Panc1 (cell line): ENCODE data around the gene NR6A1. TPM values are rescaled to one million over a fixed set of nuclear protein-coding genes. Genes with fewer than 3 reads are reported as not detected.

ENCODE experiments used
- ATAC-seq: fragments of 200-7000 bp; cut with Tn5 transposase; 2 replicates; pipeline ENCODE4 v1.9.1; 2020; ENCODE audit warnings: mild to moderate bottlenecking, moderate library complexity
- BruUV-seq: library from RNA; stranded (reverse); fragments of 400-500 nt; replicated peaks from 2 replicates; lab custom pipeline; 2021; lab: Mats Ljungman, UMichigan
- CTCF ChIA-PET: fragments of 300-600 bp; sonication (Branson Sonifier 250); formaldehyde crosslinking; loops from one replicate; lab custom pipeline; 2022; ENCODE audit warnings: antibody characterized with exemption; lab: Charles Lee
- POLR2A ChIA-PET: fragments of 300-600 bp; sonication (Branson Sonifier 250); formaldehyde crosslinking; loops from one replicate; lab custom pipeline; 2022; ENCODE audit warnings: antibody characterized with exemption; lab: Charles Lee
- DNase-seq: peaks from one replicate; pipeline ENCODE4 v3.0.0-alpha.2; 2010; ENCODE audit warnings: low read depth, low spot score
- H3K27ac ChIP-seq: 2 replicates; pipeline ENCODE4 v1.5.1; 2011; ENCODE audit warnings: mild to moderate bottlenecking, low read length, inconsistent platforms
- H3K27me3 ChIP-seq: fragments of 200-500 bp; sonication (Bioruptor generic); 2 replicates; pipeline ENCODE4 v1.6.0; 2014; ENCODE audit warnings: low read length, inconsistent platforms; ENCODE audit not compliant: control insufficient read depth, insufficient read depth
- H3K36me3 ChIP-seq: fragments of 200-500 bp; sonication (Bioruptor generic); 2 replicates; pipeline ENCODE4 v1.5.1; 2014; ENCODE audit warnings: inconsistent platforms, mild to moderate bottlenecking, low read length, moderate library complexity; ENCODE audit not compliant: control insufficient read depth, insufficient read depth
- H3K4me1 ChIP-seq: 2 replicates; pipeline ENCODE4 v1.5.1; 2011; ENCODE audit warnings: inconsistent platforms, mild to moderate bottlenecking, low read length, moderate library complexity; ENCODE audit not compliant: control insufficient read depth, insufficient read depth
- H3K4me3 ChIP-seq, 2 experiments: 2 replicates each; pipeline ENCODE4 v1.5.1; 2011 to 2012; ENCODE audit warnings: low read depth in 2 of 2, low read length in 2 of 2, mild to moderate bottlenecking in 2 of 2, inconsistent platforms in 1 of 2, moderate library complexity in 1 of 2
- H3K9me3 ChIP-seq: fragments of 200-500 bp; sonication (Bioruptor generic); 2 replicates; pipeline ENCODE4 v1.5.1; 2014; ENCODE audit warnings: low read depth, mild to moderate bottlenecking, inconsistent platforms, low read length, moderate library complexity; ENCODE audit not compliant: control insufficient read depth, insufficient read depth
- POLR2AphosphoS5 ChIP-seq: IDR thresholded peaks from 2 replicates; pipeline ENCODE4 v1.6.1; 2012; ENCODE audit warnings: mild to moderate bottlenecking, low read depth, low read length, moderate library complexity
- SIN3A ChIP-seq: IDR thresholded peaks from 2 replicates; pipeline ENCODE4 v1.6.1; 2012; ENCODE audit warnings: low read depth, mild to moderate bottlenecking, low read length, moderate library complexity, borderline replicate concordance; ENCODE audit not compliant: insufficient read depth
- TCF7L2 ChIP-seq: IDR thresholded peaks from 2 replicates; pipeline ENCODE4 v1.6.1; 2011; ENCODE audit warnings: mild to moderate bottlenecking, low read depth, low read length, inconsistent platforms
- in situ Hi-C: cut with HindIII; loops from 2 replicates; pipeline ENCODE4 v1.10.0; 2016; ENCODE audit warnings: low sequenced_read_pairs, low pct_unique_long_range_greater_than_20kb
- intact Hi-C: fragments of 100-400 bp; cut with micrococcal nuclease; formaldehyde crosslinking; loops from one replicate; pipeline ENCODE4 v1.10.0; 2022; ENCODE audit not compliant: unreplicated experiment
- total RNA-seq: library from RNA; stranded (reverse); gene quantifications from one replicate; pipeline ENCODE4 v1.2.1, GENCODE V29; 2021; ENCODE audit not compliant: unreplicated experiment
- TF ChIP-seq, protein P1 (sequence below): fragments of 450-650 bp; IDR thresholded peaks from 2 replicates; pipeline ENCODE4 v1.5.1; 2017; ENCODE audit warnings: mild to moderate bottlenecking
- TF ChIP-seq, protein P2 (sequence below), 2 experiments: IDR thresholded peaks; 2 replicates each; pipeline ENCODE4 v1.6.1; 2011 to 2012; ENCODE audit warnings: low read depth in 2 of 2, control low read depth in 1 of 2, low read length in 1 of 2, mild to moderate bottlenecking in 1 of 2, moderate library complexity in 1 of 2; ENCODE audit not compliant: insufficient read depth in 1 of 2

NR6A1 gene
- total RNA-seq, 1 experiment from 2014 or later, result 7.6 TPM

DNA sequence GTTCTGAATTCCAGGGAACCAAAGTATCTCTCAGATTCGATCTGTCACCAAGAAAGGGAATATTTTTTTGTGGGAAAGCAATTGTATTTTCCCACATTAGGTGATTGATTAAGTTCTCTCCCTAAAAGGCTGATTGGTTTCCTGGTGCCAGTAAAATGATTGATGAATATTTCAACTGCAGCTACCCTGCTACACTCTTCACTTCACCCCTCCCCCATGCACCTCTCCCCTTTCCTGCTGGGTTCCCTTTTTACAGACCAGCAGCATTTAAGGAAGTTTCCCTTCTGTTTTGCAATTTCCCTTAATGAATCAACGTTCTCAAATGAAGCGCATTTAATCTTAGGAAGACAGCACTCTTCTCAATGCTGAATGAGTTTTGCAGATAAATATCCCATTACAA, 13.1 kb downstream of the NR6A1 start:
- ChIA-PET CTCF (no interaction called here), POLR2A (no interaction called here)
- DNase-seq (no peak), ATAC-seq (no peak)
- H3K27ac ChIP-seq, result peak overlapping the region; percentile 20; the same call in 1 of the 2 replicates
- H3K4me1 ChIP-seq, result peaks cover 55% of the 10 kb centered on the region
- H3K4me3 ChIP-seq, result no peak overlapping the region
- no peaks in the 10 kb centered on the region for H3K9me3 ChIP-seq
- H3K36me3 ChIP-seq, result no peaks in the 10 kb centered on the region
- TSS peak; percentile 3 for BruUV-seq
- in situ Hi-C loops (no loop called here), intact Hi-C loops (no loop called here)
- TF ChIP-seq, protein P1, sequence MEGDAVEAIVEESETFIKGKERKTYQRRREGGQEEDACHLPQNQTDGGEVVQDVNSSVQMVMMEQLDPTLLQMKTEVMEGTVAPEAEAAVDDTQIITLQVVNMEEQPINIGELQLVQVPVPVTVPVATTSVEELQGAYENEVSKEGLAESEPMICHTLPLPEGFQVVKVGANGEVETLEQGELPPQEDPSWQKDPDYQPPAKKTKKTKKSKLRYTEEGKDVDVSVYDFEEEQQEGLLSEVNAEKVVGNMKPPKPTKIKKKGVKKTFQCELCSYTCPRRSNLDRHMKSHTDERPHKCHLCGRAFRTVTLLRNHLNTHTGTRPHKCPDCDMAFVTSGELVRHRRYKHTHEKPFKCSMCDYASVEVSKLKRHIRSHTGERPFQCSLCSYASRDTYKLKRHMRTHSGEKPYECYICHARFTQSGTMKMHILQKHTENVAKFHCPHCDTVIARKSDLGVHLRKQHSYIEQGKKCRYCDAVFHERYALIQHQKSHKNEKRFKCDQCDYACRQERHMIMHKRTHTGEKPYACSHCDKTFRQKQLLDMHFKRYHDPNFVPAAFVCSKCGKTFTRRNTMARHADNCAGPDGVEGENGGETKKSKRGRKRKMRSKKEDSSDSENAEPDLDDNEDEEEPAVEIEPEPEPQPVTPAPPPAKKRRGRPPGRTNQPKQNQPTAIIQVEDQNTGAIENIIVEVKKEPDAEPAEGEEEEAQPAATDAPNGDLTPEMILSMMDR, result no peak
- TF ChIP-seq POLR2AphosphoS5 (no peak), TCF7L2 (no peak)
- TF ChIP-seq, protein P2, sequence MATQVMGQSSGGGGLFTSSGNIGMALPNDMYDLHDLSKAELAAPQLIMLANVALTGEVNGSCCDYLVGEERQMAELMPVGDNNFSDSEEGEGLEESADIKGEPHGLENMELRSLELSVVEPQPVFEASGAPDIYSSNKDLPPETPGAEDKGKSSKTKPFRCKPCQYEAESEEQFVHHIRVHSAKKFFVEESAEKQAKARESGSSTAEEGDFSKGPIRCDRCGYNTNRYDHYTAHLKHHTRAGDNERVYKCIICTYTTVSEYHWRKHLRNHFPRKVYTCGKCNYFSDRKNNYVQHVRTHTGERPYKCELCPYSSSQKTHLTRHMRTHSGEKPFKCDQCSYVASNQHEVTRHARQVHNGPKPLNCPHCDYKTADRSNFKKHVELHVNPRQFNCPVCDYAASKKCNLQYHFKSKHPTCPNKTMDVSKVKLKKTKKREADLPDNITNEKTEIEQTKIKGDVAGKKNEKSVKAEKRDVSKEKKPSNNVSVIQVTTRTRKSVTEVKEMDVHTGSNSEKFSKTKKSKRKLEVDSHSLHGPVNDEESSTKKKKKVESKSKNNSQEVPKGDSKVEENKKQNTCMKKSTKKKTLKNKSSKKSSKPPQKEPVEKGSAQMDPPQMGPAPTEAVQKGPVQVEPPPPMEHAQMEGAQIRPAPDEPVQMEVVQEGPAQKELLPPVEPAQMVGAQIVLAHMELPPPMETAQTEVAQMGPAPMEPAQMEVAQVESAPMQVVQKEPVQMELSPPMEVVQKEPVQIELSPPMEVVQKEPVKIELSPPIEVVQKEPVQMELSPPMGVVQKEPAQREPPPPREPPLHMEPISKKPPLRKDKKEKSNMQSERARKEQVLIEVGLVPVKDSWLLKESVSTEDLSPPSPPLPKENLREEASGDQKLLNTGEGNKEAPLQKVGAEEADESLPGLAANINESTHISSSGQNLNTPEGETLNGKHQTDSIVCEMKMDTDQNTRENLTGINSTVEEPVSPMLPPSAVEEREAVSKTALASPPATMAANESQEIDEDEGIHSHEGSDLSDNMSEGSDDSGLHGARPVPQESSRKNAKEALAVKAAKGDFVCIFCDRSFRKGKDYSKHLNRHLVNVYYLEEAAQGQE (IDR thresholded peaks at IDR 0.05; ENCODE audit: insufficient read depth in 1 of 2, low read depth in 2 of 2, low read length in 1 of 2), result no peak
- H3K27me3 ChIP-seq, result no peaks in the 10 kb centered on the region

GRCh38 chr9:124757616-124758015, 13.5 kb downstream of the NR6A1 start:
- H3K9me3 ChIP-seq, result no peaks in the 10 kb centered on the region
- TF ChIP-seq TCF7L2, result no peak
- TF ChIP-seq SIN3A, result no peak
- no peak for TF ChIP-seq POLR2AphosphoS5
- TF ChIP-seq, protein P2 (IDR thresholded peaks at IDR 0.05; ENCODE audit: insufficient read depth in 1 of 2, low read depth in 2 of 2, low read length in 1 of 2), result no peak
- TF ChIP-seq, protein P1, result no peak

More at GRCh38 chr9:124757616-124758015, 13.5 kb downstream of the NR6A1 start:
- Histone ChIP-seq H3K36me3 (no peaks in the 10 kb centered on the region), H3K27ac (no peak overlapping the region; the same call in 1 of the 2 replicates), H3K4me3 (no peak overlapping the region), H3K27me3 (no peaks in the 10 kb centered on the region), H3K4me1 (peaks cover 60% of the 10 kb centered on the region)
- ChIA-PET POLR2A (no interaction called here), CTCF (no interaction called here)
- in situ Hi-C loops (no loop called here), intact Hi-C loops (no loop called here)
- DNase-seq, result no peak
- no TSS peak for BruUV-seq
- ATAC-seq, result no peak
